ENCODE measurements around the gene PCBP3. TPM values are rescaled to one million over a fixed set of nuclear protein-coding genes. Genes with fewer than 3 reads are reported as not detected.

The PCBP3 gene
- polyA plus RNA-seq, 1 donor from 2014 or later = 1.7 TPM

- Histone ChIP-seq H3K27me3 (ENCODE audit: insufficient read depth, low read depth, low read length) (no peaks in the 10 kb centered on the region), H3K27ac (ENCODE audit: low read length) (no peak overlapping the region), H3K79me2 (replicated peaks; ENCODE audit: insufficient read depth, low read length) (no peaks in the 10 kb centered on the region), H4K20me1 (ENCODE audit: insufficient read depth) (no peaks in the 10 kb centered on the region), H3K4me3 (ENCODE audit: low read length) (no peak overlapping the region), H3F3A (ENCODE audit: insufficient read depth, low read length, poor library complexity, severe bottlenecking) (no peaks in the 10 kb centered on the region), H3K4me2 (ENCODE audit: low read length) (no peak overlapping the region), H3K9me3 (ENCODE audit: low read length) (no peaks in the 10 kb centered on the region), H3K9me2 (ENCODE audit: insufficient read depth, low read length) (no peaks in the 10 kb centered on the region), H3K9ac (ENCODE audit: low read length) (no peak overlapping the region), H2AFZ (ENCODE audit: low read depth, low read length) (no peak overlapping the region), H3K36me3 (ENCODE audit: insufficient read depth, low read length) (no peaks in the 10 kb centered on the region)
- no peak for TF ChIP-seq SMC3 (conservative IDR thresholded peaks at IDR 0.05; ENCODE audit: poor library complexity)
- TF ChIP-seq, protein P1, sequence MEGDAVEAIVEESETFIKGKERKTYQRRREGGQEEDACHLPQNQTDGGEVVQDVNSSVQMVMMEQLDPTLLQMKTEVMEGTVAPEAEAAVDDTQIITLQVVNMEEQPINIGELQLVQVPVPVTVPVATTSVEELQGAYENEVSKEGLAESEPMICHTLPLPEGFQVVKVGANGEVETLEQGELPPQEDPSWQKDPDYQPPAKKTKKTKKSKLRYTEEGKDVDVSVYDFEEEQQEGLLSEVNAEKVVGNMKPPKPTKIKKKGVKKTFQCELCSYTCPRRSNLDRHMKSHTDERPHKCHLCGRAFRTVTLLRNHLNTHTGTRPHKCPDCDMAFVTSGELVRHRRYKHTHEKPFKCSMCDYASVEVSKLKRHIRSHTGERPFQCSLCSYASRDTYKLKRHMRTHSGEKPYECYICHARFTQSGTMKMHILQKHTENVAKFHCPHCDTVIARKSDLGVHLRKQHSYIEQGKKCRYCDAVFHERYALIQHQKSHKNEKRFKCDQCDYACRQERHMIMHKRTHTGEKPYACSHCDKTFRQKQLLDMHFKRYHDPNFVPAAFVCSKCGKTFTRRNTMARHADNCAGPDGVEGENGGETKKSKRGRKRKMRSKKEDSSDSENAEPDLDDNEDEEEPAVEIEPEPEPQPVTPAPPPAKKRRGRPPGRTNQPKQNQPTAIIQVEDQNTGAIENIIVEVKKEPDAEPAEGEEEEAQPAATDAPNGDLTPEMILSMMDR (IDR thresholded peaks at IDR 0.05; ENCODE audit: poor library complexity, severe bottlenecking) = no peak
- TF ChIP-seq POLR2AphosphoS5 (IDR thresholded peaks at IDR 0.05) = no peak
- TF ChIP-seq TAF1 (IDR thresholded peaks at IDR 0.05; ENCODE audit: low read depth) = no peak
- no peak for TF ChIP-seq MXI1 (conservative IDR thresholded peaks at IDR 0.05; ENCODE audit: poor library complexity, severe bottlenecking)
- TF ChIP-seq EP300 (conservative IDR thresholded peaks at IDR 0.05; ENCODE audit: poor library complexity, severe bottlenecking) = no peak
- TF ChIP-seq EZH2 (IDR thresholded peaks at IDR 0.05; ENCODE audit: borderline replicate concordance, insufficient read depth, low read length, poor library complexity, severe bottlenecking) = no peak
- no peak for TF ChIP-seq REST (IDR thresholded peaks at IDR 0.05; ENCODE audit: borderline replicate concordance)
- no peak for TF ChIP-seq RAD21 (conservative IDR thresholded peaks at IDR 0.05)
These were observed 146.9 kb downstream of the PCBP3 start for GRCh38 chr21:45790427-45790826.

DNA sequence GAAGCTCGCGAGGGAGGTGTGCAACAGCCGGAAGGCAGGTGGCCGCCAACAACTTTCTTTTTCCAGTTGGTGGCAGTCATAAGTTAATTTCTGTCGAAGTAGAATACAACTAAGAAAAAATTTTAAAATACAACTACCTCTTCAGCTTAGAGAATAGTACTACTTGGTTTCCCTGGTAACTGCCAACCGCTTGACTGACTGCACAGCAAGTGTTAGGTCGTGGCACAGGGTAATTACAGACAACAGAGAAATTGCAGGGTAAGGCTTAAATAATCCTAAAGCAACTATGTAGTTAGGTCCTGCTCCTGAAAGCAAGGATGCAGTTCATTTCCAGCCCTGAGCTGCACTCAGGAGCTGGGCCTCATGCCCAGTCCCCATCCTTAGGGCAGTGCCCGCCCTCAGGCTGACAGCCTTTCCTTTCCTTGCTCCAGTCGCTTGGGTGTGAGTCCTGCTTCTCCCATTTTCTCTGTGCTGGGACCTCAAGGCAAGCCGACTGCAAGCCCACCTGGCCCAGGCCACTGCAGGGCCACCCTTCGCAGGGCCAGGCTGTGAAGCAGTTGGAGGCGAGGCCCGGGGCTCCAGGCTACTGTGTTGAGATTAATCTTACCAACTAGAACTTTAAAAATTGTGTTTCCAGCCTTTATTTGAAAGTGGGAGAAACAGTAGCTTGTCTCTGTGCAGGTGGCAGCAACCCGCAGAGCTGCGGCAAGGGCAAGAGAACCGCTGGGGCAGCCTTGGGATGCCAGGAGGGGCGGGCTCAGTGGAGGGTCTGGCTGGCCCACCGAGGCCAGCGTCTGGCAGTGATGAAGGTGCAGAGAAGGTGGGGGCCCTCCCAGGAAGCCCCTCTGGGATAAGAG is 148.3 kb downstream of the PCBP3 start:
- no peak for TF ChIP-seq EP300 (conservative IDR thresholded peaks at IDR 0.05; ENCODE audit: poor library complexity, severe bottlenecking)
- TF ChIP-seq POLR2AphosphoS5 (IDR thresholded peaks at IDR 0.05) = peak; percentile 63
- H3K9me3 ChIP-seq (ENCODE audit: low read length) = no peaks in the 10 kb centered on the region
- H3K36me3 ChIP-seq (ENCODE audit: insufficient read depth, low read length) = no peaks in the 10 kb centered on the region
- no peaks in the 10 kb centered on the region for H3K9me2 ChIP-seq (ENCODE audit: insufficient read depth, low read length)
- H3K4me3 ChIP-seq (ENCODE audit: low read length) = peak overlapping the region; percentile 24
- H3F3A ChIP-seq (ENCODE audit: insufficient read depth, low read length, poor library complexity, severe bottlenecking) = no peaks in the 10 kb centered on the region
- H2AFZ ChIP-seq (ENCODE audit: low read depth, low read length) = no peak overlapping the region
- no peak overlapping the region for H3K9ac ChIP-seq (ENCODE audit: low read length)
- H3K4me2 ChIP-seq (ENCODE audit: low read length) = no peak overlapping the region
- no peaks in the 10 kb centered on the region for H3K27me3 ChIP-seq (ENCODE audit: insufficient read depth, low read depth, low read length)
- H4K20me1 ChIP-seq (ENCODE audit: insufficient read depth) = no peaks in the 10 kb centered on the region
- H3K79me2 ChIP-seq (replicated peaks; ENCODE audit: insufficient read depth, low read length) = no peaks in the 10 kb centered on the region
- H3K27ac ChIP-seq (ENCODE audit: low read length) = no peak overlapping the region

Measured in neural cell (in vitro differentiated cells).